GM18526 (cell line): ENCODE results near the gene CFAP100.

Experiments used
- POLR2A ChIP-seq: IDR thresholded peaks from 3 replicates; pipeline ENCODE4 v1.6.1; 2011; ENCODE audit not compliant: insufficient read length; ENCODE audit errors: extremely low read depth

The CFAP100 gene

GRCh38 chr3:126367316-126367805 lies 27.3 kb upstream of the CFAP100 start:
- TF ChIP-seq POLR2A = no peak

- TF ChIP-seq POLR2A = no peak
These were observed 25.2 kb upstream of the CFAP100 start for GRCh38 chr3:126369490-126369889.

- no peak for TF ChIP-seq POLR2A
These were observed 24.7 kb upstream of the CFAP100 start for GRCh38 chr3:126370055-126370454.

GRCh38 chr3:126370606-126371005 lies 24.1 kb upstream of the CFAP100 start:
- no peak for TF ChIP-seq POLR2A

GRCh38 chr3:126371096-126371705 lies 23.5 kb upstream of the CFAP100 start:
- TF ChIP-seq POLR2A = no peak

DNA sequence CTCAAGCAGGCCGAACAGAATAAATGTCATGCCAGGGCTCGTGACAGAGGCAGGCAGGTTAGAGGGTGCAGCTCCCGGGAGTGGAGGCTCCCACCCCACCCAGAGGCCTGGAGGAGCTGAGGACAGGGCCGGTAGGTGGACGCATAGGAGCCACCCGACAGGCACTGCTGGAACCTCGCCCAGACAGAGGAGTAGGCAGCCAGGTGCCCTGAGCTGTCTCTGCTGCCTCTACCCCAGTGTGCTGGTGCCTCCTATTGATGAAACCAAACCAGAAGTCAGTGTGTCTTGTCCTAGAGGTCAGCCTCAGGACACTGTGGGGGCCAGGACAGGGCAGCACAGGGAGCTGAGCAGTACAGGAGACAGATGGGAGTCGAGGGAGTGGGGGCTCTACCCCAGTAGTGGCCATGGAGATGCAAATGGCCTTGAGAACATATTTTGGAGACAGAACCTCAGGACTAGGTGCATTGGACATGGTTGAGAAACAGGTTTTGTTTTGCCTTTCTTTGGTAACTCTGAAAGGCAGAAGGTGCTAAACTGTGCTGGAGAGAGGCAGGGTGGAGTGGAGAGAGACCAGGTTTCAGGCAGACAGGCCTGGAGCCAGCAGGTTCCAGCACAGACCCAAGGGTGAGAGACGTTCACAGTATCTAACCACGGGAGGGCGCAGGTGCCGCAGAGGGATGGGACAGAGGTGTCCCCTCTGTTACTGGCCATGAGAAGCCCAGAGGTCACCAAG lies 22.1 kb upstream of the CFAP100 start:
- TF ChIP-seq POLR2A = no peak

GRCh38 chr3:126373146-126373613 lies 21.5 kb upstream of the CFAP100 start:
- TF ChIP-seq POLR2A = no peak

- no peak for TF ChIP-seq POLR2A
These were observed 20.8 kb upstream of the CFAP100 start for GRCh38 chr3:126373682-126374601.

DNA sequence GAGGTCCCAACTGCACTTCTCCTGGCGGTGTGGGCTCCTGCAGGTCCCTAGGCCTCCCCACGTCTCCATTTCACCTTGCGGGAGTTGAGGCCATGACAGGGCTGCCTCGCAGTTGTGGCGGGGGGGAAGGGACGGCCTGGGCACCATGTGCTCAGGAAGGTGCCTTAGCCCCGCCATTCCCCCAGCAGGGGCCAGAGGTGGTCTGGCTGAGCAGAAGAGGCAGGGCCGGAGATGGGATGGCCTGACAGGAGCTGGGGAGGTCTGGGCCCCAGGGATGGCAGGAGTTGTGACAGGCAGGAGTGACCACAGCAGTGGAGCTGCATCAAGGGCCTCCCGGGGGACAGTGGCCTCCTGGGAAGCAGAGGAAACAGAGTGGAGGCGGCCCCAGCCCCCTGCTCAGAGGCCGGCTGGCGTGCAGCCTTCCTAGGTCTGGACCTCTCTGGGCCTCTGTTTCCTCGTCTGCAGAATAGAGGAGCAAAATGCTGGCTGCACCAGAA lies 18.8 kb upstream of the CFAP100 start:
- no peak for TF ChIP-seq POLR2A

DNA sequence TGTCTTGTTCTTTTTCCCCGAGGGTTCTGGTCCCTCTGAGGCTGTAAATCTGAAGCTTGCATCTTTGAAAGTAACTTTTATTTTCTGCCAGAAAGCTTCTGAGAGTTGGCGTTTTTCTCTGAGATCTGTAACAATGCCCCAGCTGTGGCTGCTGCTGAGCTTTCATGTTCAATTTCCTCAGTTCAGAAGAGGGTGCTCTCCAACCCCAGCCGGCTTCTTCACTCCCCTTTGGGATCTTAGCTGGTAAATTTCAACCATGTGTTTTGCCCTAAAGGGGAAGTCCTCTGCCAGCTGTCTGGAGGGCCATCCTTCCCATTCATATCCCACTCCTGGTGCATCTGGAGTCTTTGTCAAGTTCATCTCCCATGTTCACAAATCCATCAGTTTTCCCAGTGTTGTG lies 18.3 kb upstream of the CFAP100 start:
- no peak for TF ChIP-seq POLR2A

DNA sequence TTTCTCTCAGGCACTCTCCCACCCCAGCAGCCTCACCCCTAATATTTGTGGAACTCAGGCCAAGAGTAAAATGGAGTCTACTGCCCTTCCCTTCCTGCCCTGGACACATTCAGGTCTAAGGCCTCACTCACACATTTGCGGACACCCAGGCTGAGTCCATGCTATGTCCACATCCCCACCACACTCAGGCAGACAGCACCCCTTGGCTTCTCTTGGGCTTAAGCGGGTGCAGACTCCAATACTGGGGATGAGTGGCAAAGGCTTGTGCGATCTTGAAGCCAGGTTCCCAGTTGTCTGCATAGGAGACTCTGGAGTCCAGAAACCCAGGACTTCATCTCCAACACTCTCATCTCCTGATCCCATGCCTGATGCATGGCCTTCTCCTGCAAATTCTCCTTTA lies 17.5 kb upstream of the CFAP100 start:
- TF ChIP-seq POLR2A = no peak

- no peak for TF ChIP-seq POLR2A
These were observed 16.4 kb upstream of the CFAP100 start for GRCh38 chr3:126378341-126378751.

DNA sequence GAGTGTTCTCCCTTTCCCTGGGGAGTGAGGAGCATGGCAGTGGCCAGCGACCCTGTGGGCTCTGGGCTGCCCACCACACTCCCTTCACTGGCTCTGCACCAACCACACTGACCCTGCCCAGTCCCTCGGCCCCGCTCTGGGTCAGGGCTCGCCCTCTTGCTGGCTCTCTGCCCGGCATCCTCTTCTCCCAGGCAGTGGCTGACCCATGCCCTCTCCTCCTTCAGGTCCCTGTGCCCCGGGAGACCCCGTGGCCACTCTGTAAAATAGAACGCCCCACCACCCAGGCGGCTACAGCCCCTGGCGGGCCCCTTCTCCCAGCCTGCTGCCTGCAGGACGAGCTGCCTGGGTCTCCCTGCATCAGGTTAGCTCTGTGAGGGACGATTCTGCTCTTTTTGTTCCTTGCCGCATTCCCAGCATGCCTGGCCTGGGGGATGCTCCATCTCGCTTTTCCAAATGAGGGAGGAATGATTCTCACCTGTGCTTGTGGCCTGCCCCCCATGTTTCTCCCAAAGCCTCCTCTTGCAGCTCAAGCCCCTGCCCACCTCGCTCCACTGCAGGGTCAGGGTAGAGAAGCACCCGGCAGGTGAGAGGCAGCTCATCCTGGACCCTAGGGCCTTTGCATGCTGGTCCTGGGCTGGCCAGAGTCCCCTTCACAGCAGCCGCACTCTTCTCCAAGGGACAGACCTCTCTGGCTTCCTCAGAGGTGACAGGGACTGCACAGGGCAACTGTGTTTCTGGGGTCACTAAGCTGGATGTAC lies 14.5 kb upstream of the CFAP100 start:
- no peak for TF ChIP-seq POLR2A

DNA sequence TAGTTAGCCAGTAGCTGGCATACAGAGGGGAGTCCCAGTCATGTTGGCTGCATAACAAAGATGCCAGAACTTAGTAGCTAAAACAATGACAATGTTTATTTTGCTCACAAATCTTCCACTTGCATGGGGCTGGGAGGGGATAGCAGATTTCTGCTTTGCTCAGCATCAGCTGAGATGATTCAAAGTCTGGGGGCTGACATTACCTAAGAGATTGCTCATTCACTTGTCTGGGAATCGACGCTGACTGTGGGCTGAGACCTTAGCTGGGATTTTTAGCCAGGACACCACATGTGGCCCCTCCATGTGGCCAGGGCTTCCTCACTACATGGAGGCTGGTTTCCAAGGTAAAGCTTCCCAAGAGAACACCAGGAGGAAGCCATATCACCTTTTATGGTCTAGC lies 12.7 kb upstream of the CFAP100 start:
- TF ChIP-seq POLR2A = no peak
